MM.1S (cell line): ENCODE data around the gene SPEF2.

Experiments
- DNase-seq: peaks from one replicate; pipeline ENCODE4 v3.0.0-alpha.2; 2015
- H2AFZ ChIP-seq: fragments of 300-600 bp; sonication (generic); 2 replicates; pipeline ENCODE4 v1.6.0; 2016; ENCODE audit warnings: antibody characterized with exemption, low read length
- H3F3A ChIP-seq: fragments of 300-600 bp; sonication (generic); 2 replicates; pipeline ENCODE4 v1.6.1; 2016; ENCODE audit warnings: mild to moderate bottlenecking, antibody characterized with exemption, low read length, moderate library complexity, mixed read lengths; ENCODE audit not compliant: insufficient read depth
- H3K27ac ChIP-seq: fragments of 300-600 bp; sonication (generic); 2 replicates; pipeline ENCODE4 v1.5.1; 2016; ENCODE audit warnings: mild to moderate bottlenecking, low read length
- H3K27me3 ChIP-seq: fragments of 300-600 bp; sonication (generic); replicated peaks from 2 replicates; pipeline ENCODE4 v1.6.0; 2016; ENCODE audit warnings: low read length; ENCODE audit not compliant: insufficient read depth
- H3K36me3 ChIP-seq: fragments of 300-600 bp; sonication (generic); replicated peaks from 2 replicates; pipeline ENCODE4 v1.6.1; 2016; ENCODE audit warnings: mild to moderate bottlenecking, low read length, mixed read lengths; ENCODE audit not compliant: insufficient read depth
- H3K4me1 ChIP-seq: fragments of 300-600 bp; sonication (generic); 2 replicates; pipeline ENCODE4 v1.6.1; 2016; ENCODE audit warnings: low read length, mixed read lengths
- H3K4me2 ChIP-seq: fragments of 300-600 bp; sonication (generic); 2 replicates; pipeline ENCODE4 v1.6.0; 2016; ENCODE audit warnings: low read depth, low read length
- H3K4me3 ChIP-seq: fragments of 300-600 bp; sonication (generic); 2 replicates; pipeline ENCODE4 v1.5.1; 2016; ENCODE audit warnings: low read length, mixed read lengths
- H3K79me2 ChIP-seq: fragments of 300-600 bp; sonication (generic); 2 replicates; pipeline ENCODE4 v1.6.1; 2016; ENCODE audit warnings: mixed run types, low read length, mixed read lengths
- H3K9ac ChIP-seq: fragments of 300-600 bp; sonication (generic); 2 replicates; pipeline ENCODE4 v1.6.1; 2016; ENCODE audit warnings: low read length, mixed read lengths
- H3K9me2 ChIP-seq: fragments of 300-600 bp; sonication (generic); replicated peaks from 2 replicates; pipeline ENCODE4 v1.6.1; 2016; ENCODE audit warnings: mild to moderate bottlenecking, low read length, mixed read lengths; ENCODE audit not compliant: insufficient read depth
- H3K9me3 ChIP-seq: fragments of 300-600 bp; sonication (generic); replicated peaks from 2 replicates; pipeline ENCODE4 v1.6.1; 2016; ENCODE audit warnings: mild to moderate bottlenecking, low read length, mixed read lengths; ENCODE audit not compliant: insufficient read depth
- H4K20me1 ChIP-seq: fragments of 300-600 bp; sonication (generic); 2 replicates; pipeline ENCODE4 v1.6.1; 2016; ENCODE audit warnings: mild to moderate bottlenecking, low read length, moderate library complexity, mixed read lengths; ENCODE audit not compliant: insufficient read depth
- CTCF ChIP-seq: fragments of 300-600 bp; sonication (generic); IDR thresholded peaks from 2 replicates; pipeline ENCODE4 v1.5.1; 2016; ENCODE audit warnings: antibody characterized with exemption, low read length, mixed read lengths
- EZH2 ChIP-seq: fragments of 300-600 bp; sonication (generic); optimal IDR thresholded peaks from 2 replicates; pipeline ENCODE3; 2017; ENCODE audit warnings: low read depth, mild to moderate bottlenecking, antibody characterized with exemption, low read length, mixed read lengths
- EZH2phosphoT487 ChIP-seq: fragments of 300-600 bp; sonication (generic); IDR thresholded peaks from 2 replicates; pipeline ENCODE4 v1.6.1; 2018; ENCODE audit warnings: antibody characterized with exemption, low read length

SPEF2 gene

GRCh38 chr5:35849860-35850259 lies 232.2 kb downstream of the SPEF2 start:
- Histone ChIP-seq H3K27me3 (no peaks in the 10 kb centered on the region), H3K9ac (no peak overlapping the region), H3K4me2 (no peak overlapping the region), H3K9me2 (no peaks in the 10 kb centered on the region), H3K79me2 (no peaks in the 10 kb centered on the region), H4K20me1 (no peaks in the 10 kb centered on the region), H3K4me3 (no peak overlapping the region), H3K27ac (no peak overlapping the region), H2AFZ (no peak overlapping the region), H3F3A (no peaks in the 10 kb centered on the region), H3K36me3 (no peaks in the 10 kb centered on the region), H3K4me1 (peaks cover 12% of the 10 kb centered on the region), H3K9me3 (no peaks in the 10 kb centered on the region)
- DNase-seq = no peak
- no peak for TF ChIP-seq EZH2phosphoT487
- TF ChIP-seq CTCF = no peak
- no peak for TF ChIP-seq EZH2

GRCh38 chr5:35850967-35851680 lies 233.5 kb downstream of the SPEF2 start:
- no peak overlapping the region for H3K4me3 ChIP-seq

GRCh38 chr5:35852084-35852734 lies 234.5 kb downstream of the SPEF2 start:
- Histone ChIP-seq H4K20me1 (no peaks in the 10 kb centered on the region), H3K9ac (no peak overlapping the region), H3K79me2 (no peaks in the 10 kb centered on the region), H3K36me3 (no peaks in the 10 kb centered on the region), H3K9me2 (no peaks in the 10 kb centered on the region), H3K4me1 (peaks cover 12% of the 10 kb centered on the region), H3K9me3 (no peaks in the 10 kb centered on the region), H3F3A (no peaks in the 10 kb centered on the region), H3K27ac (peak overlapping the region; percentile 2; the same call in 1 of the 2 replicates), H3K4me2 (peak overlapping the region; percentile 19), H2AFZ (no peak overlapping the region; the same call in 1 of the 2 replicates), H3K4me3 (no peak overlapping the region), H3K27me3 (no peaks in the 10 kb centered on the region)
- DNase-seq = peak; percentile 68
- no peak for TF ChIP-seq EZH2phosphoT487
- 0 out of 2 replicates have a peak, but pooled peaks have one; percentile 8 for TF ChIP-seq CTCF

More at GRCh38 chr5:35850967-35851680, 233.5 kb downstream of the SPEF2 start:
- Histone ChIP-seq H3K9ac (no peak overlapping the region), H3K36me3 (no peaks in the 10 kb centered on the region), H3F3A (no peaks in the 10 kb centered on the region), H3K79me2 (no peaks in the 10 kb centered on the region), H3K4me1 (peaks cover 12% of the 10 kb centered on the region), H3K27me3 (no peaks in the 10 kb centered on the region), H2AFZ (no peak overlapping the region), H3K4me2 (no peak overlapping the region), H3K9me3 (no peaks in the 10 kb centered on the region), H4K20me1 (no peaks in the 10 kb centered on the region), H3K27ac (no peak overlapping the region), H3K9me2 (no peaks in the 10 kb centered on the region)
- TF ChIP-seq EZH2 = no peak
- no peak for TF ChIP-seq EZH2phosphoT487
- no peak for TF ChIP-seq CTCF
- no peak for DNase-seq
